ENCODE results near the gene ARHGDIG. TPM values are rescaled to one million over a fixed set of nuclear protein-coding genes. Genes with fewer than 3 reads are reported as not detected.
"Not testable (repeated sequence)": the region's sequence is repeated elsewhere in the genome, so short reads cannot be mapped to it uniquely, and the experiment has no call there.

Gene ARHGDIG
- total and polyA plus RNA-seq, 2 experiments from 2014 or later = 0.78 to 1.0 TPM

GRCh38 chr16:255183-255582 lies 25.2 kb upstream of the ARHGDIG start (continued):
- no peak for TF ChIP-seq ZNF462 (CRISPR knock-in tag; IDR thresholded peaks at IDR 0.05)
- TF ChIP-seq POLR2AphosphoS5 (IDR thresholded peaks at IDR 0.05; ENCODE audit: low read depth) = no peak
- TF ChIP-seq CTCF (conservative IDR thresholded peaks at IDR 0.05; ENCODE audit: low read depth in 2 of 2) = no peak
- TF ChIP-seq CREB1 (CRISPR knock-in tag; IDR thresholded peaks at IDR 0.05; ENCODE audit: low read depth) = no peak
- TF ChIP-seq ETS1 (IDR thresholded peaks at IDR 0.05) = no peak
- no peak for TF ChIP-seq ZNF331 (CRISPR knock-in tag; IDR thresholded peaks at IDR 0.05; ENCODE audit: low read depth)
- TF ChIP-seq EZH2 (IDR thresholded peaks at IDR 0.05; ENCODE audit: low read depth, unreplicated experiment) = no peak

- H3K9me2 ChIP-seq (ENCODE audit: insufficient read depth); H4K20me1 ChIP-seq (replicated peaks; ENCODE audit: insufficient read depth); H3K9me3 Mint-ChIP-seq; H3K27ac ChIP-seq (ENCODE audit: low read depth); H3K4me1 Mint-ChIP-seq; H3K27ac Mint-ChIP-seq; ATAC-seq; H3K4me3 Mint-ChIP-seq; H3K27me3 ChIP-seq (ENCODE audit: insufficient read depth); DNase-seq (ENCODE audit: low spot score); H3F3A ChIP-seq (replicated peaks; ENCODE audit: low read depth); H3K36me3 ChIP-seq (ENCODE audit: insufficient read depth); H3K27me3 Mint-ChIP-seq (ENCODE audit: insufficient read depth, low read depth, poor library complexity); H3K4me3 ChIP-seq; H3K4me2 ChIP-seq; H3K79me2 ChIP-seq (replicated peaks; ENCODE audit: insufficient read depth); H2AFZ ChIP-seq; H3K4me1 ChIP-seq (ENCODE audit: insufficient read depth): not testable (repeated sequence)
- H3K36me3 Mint-ChIP-seq (ENCODE audit: low read depth) = peaks cover 46% of the 10 kb centered on the region
Measured at GRCh38 chr16:258091-258490, 22.3 kb upstream of the ARHGDIG start.

All from GM23338 (cell line).